Ovary (tissue), 3 donors: Measurements from ENCODE around the gene MYL4.

ENCODE experiments used
- CTCF ChIP-seq, 3 donors: fragments of 450-650 bp in 2 of 3; fragments of 200-600 bp in 1 of 3; IDR thresholded peaks; one replicate each; pipeline versions ENCODE4 v1.5.1 to v1.8.0; 2016 to 2022; ENCODE audit warnings: antibody characterized with exemption in 3 of 3, mild to moderate bottlenecking in 1 of 3
- POLR2A ChIP-seq: fragments of 450-650 bp; IDR thresholded peaks from one replicate; pipeline ENCODE4 v1.6.1; 2017; ENCODE audit warnings: antibody characterized with exemption, mild to moderate bottlenecking, moderate library complexity
- donor health status: DM: no; HTN: no; CAD: no.

GRCh38 chr17:47252766-47253512 is 43.8 kb downstream of the MYL4 start:
- no peak for TF ChIP-seq POLR2A
- no peak for TF ChIP-seq CTCF (IDR thresholded peaks at IDR 0.05)
